OCI-LY7 (cell line): ENCODE data around the gene PDE3B. TPM values are rescaled to one million over a fixed set of nuclear protein-coding genes. Genes with fewer than 3 reads are reported as not detected.

Experiments used
- BruUV-seq: library from RNA; stranded (reverse); fragments of 400-500 nt; replicated peaks from 2 replicates; lab custom pipeline; 2021; lab: Mats Ljungman, UMichigan
- CTCF ChIA-PET: fragments of 300-600 bp; sonication (Branson Sonifier 250); formaldehyde crosslinking; loops from one replicate; lab custom pipeline; 2022; ENCODE audit warnings: antibody characterized with exemption; ENCODE audit not compliant: unreplicated experiment; lab: Charles Lee
- POLR2A ChIA-PET: fragments of 300-600 bp; sonication (Branson Sonifier 250); formaldehyde crosslinking; loops from one replicate; lab custom pipeline; 2022; ENCODE audit warnings: antibody characterized with exemption; lab: Charles Lee
- DNase-seq: peaks from one replicate; pipeline ENCODE4 v3.0.0-alpha.2; 2015; ENCODE audit warnings: low spot score
- H2AFZ ChIP-seq: fragments of 200-600 bp; sonication (generic), shearing (Covaris generic); 2 replicates; pipeline ENCODE4 v1.6.1; 2014; ENCODE audit warnings: mild to moderate bottlenecking, antibody characterized with exemption, low read length, moderate library complexity
- H3K27ac ChIP-seq: fragments of 200-600 bp; sonication (generic); 2 replicates; pipeline ENCODE4 v1.5.1; 2014; ENCODE audit warnings: mixed run types, low read depth, mild to moderate bottlenecking, moderate library complexity, low read length, inconsistent platforms; ENCODE audit not compliant: poor library complexity, severe bottlenecking
- H3K36me3 ChIP-seq: fragments of 200-600 bp; sonication (generic); 2 replicates; pipeline ENCODE4 v1.6.1; 2014; ENCODE audit warnings: mild to moderate bottlenecking, antibody characterized with exemption, low read length, moderate library complexity, mixed read lengths; ENCODE audit not compliant: insufficient read depth
- H3K4me1 ChIP-seq: fragments of 200-600 bp; sonication (generic); 2 replicates; pipeline ENCODE4 v1.5.1; 2014; ENCODE audit warnings: mild to moderate bottlenecking, low read length; ENCODE audit not compliant: insufficient read depth, poor library complexity, severe bottlenecking
- H3K4me2 ChIP-seq: fragments of 200-600 bp; sonication (generic); 2 replicates; pipeline ENCODE4 v1.6.1; 2014; ENCODE audit warnings: mild to moderate bottlenecking, low read length
- H3K4me3 ChIP-seq: fragments of 200-600 bp; sonication (generic); 2 replicates; pipeline ENCODE4 v1.5.1; 2014; ENCODE audit warnings: mild to moderate bottlenecking, low read depth, low read length; ENCODE audit not compliant: poor library complexity, severe bottlenecking
- H3K79me2 ChIP-seq: fragments of 200-600 bp; sonication (generic); 2 replicates; pipeline ENCODE4 v1.6.1; 2016; ENCODE audit warnings: low read depth, mild to moderate bottlenecking, low read length, moderate library complexity, mixed read lengths; ENCODE audit not compliant: insufficient read depth
- H3K9me2 ChIP-seq: fragments of 200-600 bp; sonication (generic); 2 replicates; pipeline ENCODE4 v1.6.1; 2016; ENCODE audit warnings: mild to moderate bottlenecking, low read length, mixed read lengths; ENCODE audit not compliant: insufficient read depth
- H3K9me3 ChIP-seq: fragments of 200-600 bp; sonication (generic); 2 replicates; pipeline ENCODE4 v1.6.1; 2014; ENCODE audit warnings: mild to moderate bottlenecking, mixed run types, low read length, mixed read lengths
- H4K20me1 ChIP-seq: fragments of 200-600 bp; sonication (generic); 2 replicates; pipeline ENCODE4 v1.6.1; 2014; ENCODE audit warnings: mild to moderate bottlenecking, antibody characterized with exemption, low read length, moderate library complexity, mixed read lengths; ENCODE audit not compliant: insufficient read depth
- EZH2phosphoT487 ChIP-seq: fragments of 200-600 bp; sonication (generic); IDR thresholded peaks from 2 replicates; pipeline ENCODE4 v1.6.1; 2018; ENCODE audit warnings: low read depth, borderline replicate concordance, mild to moderate bottlenecking, mixed run types, antibody characterized with exemption, low read length, moderate library complexity, mixed read lengths
- intact Hi-C: fragments of 100-400 bp; cut with micrococcal nuclease; formaldehyde crosslinking; loops from one replicate; pipeline ENCODE4 v1.10.0; 2022; ENCODE audit not compliant: unreplicated experiment
- total RNA-seq, 2 experiments: library from RNA; depleted of rRNA in 1 of 2; stranded (reverse); fragments of >200 nt in 1 of 2; shearing (Covaris generic) in 1 of 2; gene quantifications; 2 replicates each; pipeline ENCODE4 v1.2.3, GENCODE V29; 2014 to 2022
- TF ChIP-seq, protein P1 (sequence below): fragments of 200-600 bp; sonication (generic); conservative IDR thresholded peaks from 2 replicates; pipeline ENCODE4 v1.5.1; 2014; ENCODE audit warnings: mild to moderate bottlenecking, antibody characterized with exemption, low read length, moderate library complexity, mixed read lengths

Gene PDE3B
- total RNA-seq, 2 experiments from 2014 or later, result not detected

DNA sequence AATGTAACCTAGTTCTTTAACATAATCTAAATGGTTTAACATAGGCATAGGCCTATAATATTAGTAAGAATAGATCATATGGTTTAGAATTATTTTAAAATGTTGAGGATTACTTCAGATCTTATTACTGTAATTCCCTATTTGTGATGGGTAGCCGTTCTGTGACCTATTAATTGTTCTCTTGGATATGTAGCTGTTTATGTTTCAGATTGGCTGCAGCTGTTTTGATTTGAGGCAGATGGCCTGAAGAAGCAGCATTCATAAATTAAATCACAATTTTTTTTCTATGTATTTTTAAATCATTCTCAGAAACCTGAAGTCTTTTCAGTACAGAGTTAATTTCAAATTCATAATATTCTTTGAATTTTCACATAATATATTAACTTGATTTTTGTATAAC, 104.5 kb downstream of the PDE3B start:
- no TSS peak for BruUV-seq

DNA sequence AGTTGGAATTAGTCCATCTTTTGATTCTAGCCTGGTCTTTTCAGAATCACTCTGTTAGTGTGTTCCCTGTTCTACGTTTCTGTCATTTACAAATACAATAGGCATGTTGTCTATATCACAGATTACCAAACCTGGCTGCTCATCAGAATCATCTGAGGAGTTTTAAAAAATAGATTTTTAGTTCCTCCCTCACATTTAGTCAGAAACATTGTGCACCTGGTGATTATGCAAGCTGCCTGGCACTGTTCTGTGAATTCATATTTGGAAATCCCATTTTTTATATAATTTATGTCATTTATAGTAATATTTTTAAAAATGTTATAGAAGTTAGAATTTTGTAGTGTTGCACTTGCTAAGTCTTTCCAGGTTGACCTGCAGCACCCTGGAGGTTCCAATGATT, 107.3 kb downstream of the PDE3B start:
- no peaks in the 10 kb centered on the region for H3K79me2 ChIP-seq
- H3K4me1 ChIP-seq, result no peaks in the 10 kb centered on the region
- no peak overlapping the region for H3K27ac ChIP-seq
- H4K20me1 ChIP-seq, result no peaks in the 10 kb centered on the region
- no peak overlapping the region for H3K4me3 ChIP-seq
- CTCF ChIA-PET, result no interaction called here
- no peaks in the 10 kb centered on the region for H3K36me3 ChIP-seq
- H2AFZ ChIP-seq, result no peak overlapping the region
- no peaks in the 10 kb centered on the region for H3K9me2 ChIP-seq
- intact Hi-C loops, result no loop called here
- no peaks in the 10 kb centered on the region for H3K9me3 ChIP-seq
- BruUV-seq, result no TSS peak
- POLR2A ChIA-PET, result no interaction called here
- TF ChIP-seq, protein P1, sequence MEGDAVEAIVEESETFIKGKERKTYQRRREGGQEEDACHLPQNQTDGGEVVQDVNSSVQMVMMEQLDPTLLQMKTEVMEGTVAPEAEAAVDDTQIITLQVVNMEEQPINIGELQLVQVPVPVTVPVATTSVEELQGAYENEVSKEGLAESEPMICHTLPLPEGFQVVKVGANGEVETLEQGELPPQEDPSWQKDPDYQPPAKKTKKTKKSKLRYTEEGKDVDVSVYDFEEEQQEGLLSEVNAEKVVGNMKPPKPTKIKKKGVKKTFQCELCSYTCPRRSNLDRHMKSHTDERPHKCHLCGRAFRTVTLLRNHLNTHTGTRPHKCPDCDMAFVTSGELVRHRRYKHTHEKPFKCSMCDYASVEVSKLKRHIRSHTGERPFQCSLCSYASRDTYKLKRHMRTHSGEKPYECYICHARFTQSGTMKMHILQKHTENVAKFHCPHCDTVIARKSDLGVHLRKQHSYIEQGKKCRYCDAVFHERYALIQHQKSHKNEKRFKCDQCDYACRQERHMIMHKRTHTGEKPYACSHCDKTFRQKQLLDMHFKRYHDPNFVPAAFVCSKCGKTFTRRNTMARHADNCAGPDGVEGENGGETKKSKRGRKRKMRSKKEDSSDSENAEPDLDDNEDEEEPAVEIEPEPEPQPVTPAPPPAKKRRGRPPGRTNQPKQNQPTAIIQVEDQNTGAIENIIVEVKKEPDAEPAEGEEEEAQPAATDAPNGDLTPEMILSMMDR, result no peak
- TF ChIP-seq EZH2phosphoT487, result no peak
- H3K4me2 ChIP-seq, result no peak overlapping the region
- no peak for DNase-seq

More for the DNA sequence above, 104.5 kb downstream of the PDE3B start:
- DNase-seq, result no peak
- intact Hi-C loops, result no loop called here
- H4K20me1 ChIP-seq, result no peaks in the 10 kb centered on the region
- H2AFZ ChIP-seq, result no peak overlapping the region
- no peak overlapping the region for H3K4me3 ChIP-seq
- no peak overlapping the region for H3K27ac ChIP-seq
- CTCF ChIA-PET, result no interaction called here
- H3K9me2 ChIP-seq, result no peaks in the 10 kb centered on the region
- H3K4me1 ChIP-seq, result no peaks in the 10 kb centered on the region
- H3K4me2 ChIP-seq, result no peak overlapping the region
- H3K79me2 ChIP-seq, result no peaks in the 10 kb centered on the region
- POLR2A ChIA-PET, result interaction anchor here (0.6 kb wide), 3 partner anchors 198 to 1668 kb away, joined by 3 read pairs; no protein-coding TSS in a partner anchor
- TF ChIP-seq, protein P1, result no peak
- TF ChIP-seq EZH2phosphoT487, result no peak
- no peaks in the 10 kb centered on the region for H3K9me3 ChIP-seq
- no peaks in the 10 kb centered on the region for H3K36me3 ChIP-seq

DNA sequence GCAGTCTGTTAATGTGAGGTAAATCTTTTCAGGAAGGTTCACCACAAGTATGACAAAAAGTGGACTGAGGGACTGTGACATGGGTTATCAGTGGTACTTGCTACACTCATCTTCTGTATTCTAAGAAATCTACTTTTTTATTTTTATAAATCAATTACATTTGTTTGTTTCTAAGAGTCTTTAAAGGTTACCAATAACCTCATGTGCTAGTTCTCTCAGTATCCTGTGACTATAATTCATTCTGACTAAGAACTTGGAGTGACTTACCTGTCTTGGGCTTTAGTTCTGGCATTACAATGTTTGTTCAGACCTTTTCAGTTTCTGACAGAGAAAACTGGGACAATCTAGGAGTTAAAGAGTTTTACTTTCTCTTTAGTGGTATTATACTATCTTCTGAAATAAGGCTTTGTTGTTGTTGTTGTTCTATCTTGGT, 108.4 kb downstream of the PDE3B start:
- no peak for DNase-seq
- intact Hi-C loops, result no loop called here
- H3K9me2 ChIP-seq, result no peaks in the 10 kb centered on the region
- H3K4me3 ChIP-seq, result no peak overlapping the region
- no TSS peak for BruUV-seq
- no peaks in the 10 kb centered on the region for H3K36me3 ChIP-seq
- H3K4me2 ChIP-seq, result no peak overlapping the region
- no peak overlapping the region for H2AFZ ChIP-seq
- TF ChIP-seq, protein P1, result no peak
- no peak for TF ChIP-seq EZH2phosphoT487
- H3K27ac ChIP-seq, result no peak overlapping the region
- CTCF ChIA-PET, result no interaction called here
- no peaks in the 10 kb centered on the region for H3K9me3 ChIP-seq
- H3K79me2 ChIP-seq, result no peaks in the 10 kb centered on the region
- H4K20me1 ChIP-seq, result no peaks in the 10 kb centered on the region
- POLR2A ChIA-PET, result interaction anchor here (0.7 kb wide), 1 partner anchor 21 kb away, joined by 3 read pairs; no protein-coding TSS in a partner anchor
- H3K4me1 ChIP-seq, result no peaks in the 10 kb centered on the region
